ENCODE measurements around the gene GPX1.

- TF ChIP-seq, protein P1, sequence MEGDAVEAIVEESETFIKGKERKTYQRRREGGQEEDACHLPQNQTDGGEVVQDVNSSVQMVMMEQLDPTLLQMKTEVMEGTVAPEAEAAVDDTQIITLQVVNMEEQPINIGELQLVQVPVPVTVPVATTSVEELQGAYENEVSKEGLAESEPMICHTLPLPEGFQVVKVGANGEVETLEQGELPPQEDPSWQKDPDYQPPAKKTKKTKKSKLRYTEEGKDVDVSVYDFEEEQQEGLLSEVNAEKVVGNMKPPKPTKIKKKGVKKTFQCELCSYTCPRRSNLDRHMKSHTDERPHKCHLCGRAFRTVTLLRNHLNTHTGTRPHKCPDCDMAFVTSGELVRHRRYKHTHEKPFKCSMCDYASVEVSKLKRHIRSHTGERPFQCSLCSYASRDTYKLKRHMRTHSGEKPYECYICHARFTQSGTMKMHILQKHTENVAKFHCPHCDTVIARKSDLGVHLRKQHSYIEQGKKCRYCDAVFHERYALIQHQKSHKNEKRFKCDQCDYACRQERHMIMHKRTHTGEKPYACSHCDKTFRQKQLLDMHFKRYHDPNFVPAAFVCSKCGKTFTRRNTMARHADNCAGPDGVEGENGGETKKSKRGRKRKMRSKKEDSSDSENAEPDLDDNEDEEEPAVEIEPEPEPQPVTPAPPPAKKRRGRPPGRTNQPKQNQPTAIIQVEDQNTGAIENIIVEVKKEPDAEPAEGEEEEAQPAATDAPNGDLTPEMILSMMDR (IDR thresholded peaks at IDR 0.05): no peak
- TF ChIP-seq EZH2 (IDR thresholded peaks at IDR 0.05): no peak
These were observed 24.1 kb downstream of the GPX1 start for GRCh38 chr3:49333916-49334633.
